ENCODE results near the gene PVR. TPM values are rescaled to one million over a fixed set of nuclear protein-coding genes. Genes with fewer than 3 reads are reported as not detected.

PVR gene
- total RNA-seq, 3 donors from 2014 or later = 8.5 to 30.2 (median 22.0) TPM

GRCh38 chr19:44598880-44599279, 44.8 kb upstream of the PVR start:
- no peak overlapping the region for H3K4me3 ChIP-seq
- H3K9me3 ChIP-seq = peaks cover 0 to 6% of the 10 kb centered on the region in 2 donors
- intact Hi-C loops (cut with DNase I; ENCODE audit: low total_unique reads) = no loop called here
- peaks cover 0 to 30% of the 10 kb centered on the region in 2 donors for H3K27me3 ChIP-seq
- H3K27ac ChIP-seq = no peak overlapping the region
- H3K4me1 ChIP-seq = no peaks in the 10 kb centered on the region
- no peak for DNase-seq (ENCODE audit: low spot score in 2 of 2)
- TF ChIP-seq CTCF (IDR thresholded peaks at IDR 0.05) = no peak
- no peak for TF ChIP-seq POLR2AphosphoS5 (IDR thresholded peaks at IDR 0.05)
- TF ChIP-seq POLR2A (IDR thresholded peaks at IDR 0.05) = no peak
- H3K36me3 ChIP-seq = no peaks in the 10 kb centered on the region

DNA sequence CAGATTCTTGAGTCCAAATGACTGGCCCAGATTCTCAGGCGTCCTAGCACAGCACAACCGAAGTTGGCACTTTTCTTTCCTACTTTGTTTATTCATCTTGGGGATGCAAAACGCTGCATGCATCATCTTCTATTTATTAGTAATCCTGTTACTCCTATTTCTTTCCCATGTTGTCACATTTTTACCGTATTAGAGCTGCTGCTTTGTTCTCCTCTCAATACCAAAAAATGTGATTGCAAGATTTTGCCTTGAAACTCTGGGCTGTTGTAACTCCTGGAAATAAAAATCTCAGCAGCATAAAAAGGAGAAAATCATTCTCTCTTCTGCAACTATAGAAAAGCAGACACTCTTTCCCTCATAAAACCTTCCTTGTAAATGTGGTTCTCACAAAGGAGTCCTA, 43.2 kb upstream of the PVR start:
- intact Hi-C loops (cut with DNase I; ENCODE audit: low total_unique reads) = no loop called here
- Histone ChIP-seq H3K4me3 (no peak overlapping the region), H3K36me3 (no peaks in the 10 kb centered on the region), H3K27me3 (peaks cover 0 to 31% of the 10 kb centered on the region in 2 donors), H3K9me3 (peaks cover 0 to 6% of the 10 kb centered on the region in 2 donors), H3K27ac (no peak overlapping the region), H3K4me1 (no peaks in the 10 kb centered on the region)
- DNase-seq (ENCODE audit: low spot score in 2 of 2) = no peak
- no peak for TF ChIP-seq CTCF (IDR thresholded peaks at IDR 0.05)
- TF ChIP-seq POLR2A (IDR thresholded peaks at IDR 0.05) = no peak
- no peak for TF ChIP-seq POLR2AphosphoS5 (IDR thresholded peaks at IDR 0.05)

- Histone ChIP-seq H3K4me1 (no peaks in the 10 kb centered on the region), H3K27me3 (peaks cover 0 to 31% of the 10 kb centered on the region in 2 donors), H3K36me3 (no peaks in the 10 kb centered on the region), H3K27ac (no peak overlapping the region), H3K9me3 (peaks cover 0 to 6% of the 10 kb centered on the region in 2 donors), H3K4me3 (no peak overlapping the region)
- intact Hi-C loops (cut with DNase I; ENCODE audit: low total_unique reads) = no loop called here
- TF ChIP-seq POLR2A (IDR thresholded peaks at IDR 0.05) = no peak
- no peak for TF ChIP-seq POLR2AphosphoS5 (IDR thresholded peaks at IDR 0.05)
- no peak for TF ChIP-seq CTCF (IDR thresholded peaks at IDR 0.05)
- DNase-seq (ENCODE audit: low spot score in 2 of 2) = no peak
Measured at GRCh38 chr19:44602081-44602480, 41.6 kb upstream of the PVR start.

DNA sequence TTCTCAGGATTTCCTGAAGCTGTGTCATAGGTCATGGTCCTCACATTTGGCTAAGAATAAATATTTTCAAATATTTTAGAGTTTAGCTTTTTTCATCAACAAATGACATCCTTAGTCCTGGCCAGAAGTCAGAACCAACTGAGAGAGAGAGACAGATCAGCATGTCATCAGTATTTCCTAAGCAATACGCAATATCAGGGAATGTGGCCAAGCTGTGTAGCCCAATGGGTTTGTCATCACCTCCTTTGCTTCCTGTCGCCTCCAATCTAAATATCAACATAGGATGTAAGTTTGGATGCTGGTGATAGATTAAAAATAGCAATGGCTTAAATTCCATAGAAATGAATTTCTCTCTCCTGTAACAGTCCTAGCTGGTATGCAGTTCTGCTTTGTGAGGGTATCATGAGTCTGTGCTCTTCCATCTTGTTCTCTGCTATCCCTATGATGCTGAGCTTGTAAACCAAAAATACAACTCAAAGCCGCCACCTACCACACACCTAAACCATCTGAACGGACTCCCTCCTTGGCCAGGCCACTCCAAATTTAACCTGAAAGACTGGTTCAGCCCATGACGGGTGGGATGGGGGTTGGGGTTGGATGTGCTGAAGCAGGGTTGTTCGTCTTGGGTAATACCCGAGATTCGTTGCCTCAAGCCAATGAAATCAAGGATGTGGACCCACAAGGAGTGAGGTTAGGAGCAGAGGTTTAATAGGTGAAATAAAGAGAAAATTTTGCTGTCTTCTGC, 40.3 kb upstream of the PVR start:
- DNase-seq (ENCODE audit: low spot score in 2 of 2) = no peak
- H3K9me3 ChIP-seq = peaks cover 0 to 2% of the 10 kb centered on the region in 2 donors
- intact Hi-C loops (cut with DNase I; ENCODE audit: low total_unique reads) = no loop called here

More for the DNA sequence above, 40.3 kb upstream of the PVR start:
- TF ChIP-seq POLR2A (IDR thresholded peaks at IDR 0.05) (no peak), CTCF (IDR thresholded peaks at IDR 0.05) (no peak), POLR2AphosphoS5 (IDR thresholded peaks at IDR 0.05) (no peak)
- Histone ChIP-seq H3K4me3 (no peak overlapping the region), H3K27me3 (peaks cover 0 to 26% of the 10 kb centered on the region in 2 donors), H3K4me1 (no peaks in the 10 kb centered on the region), H3K36me3 (no peaks in the 10 kb centered on the region), H3K27ac (no peak overlapping the region)

All from breast epithelium (tissue), 4 donors.